HEK293 (cell line): ENCODE measurements around the gene AMD1.

Experiments used
- CTCF ChIA-PET: fragments of 350-600 bp; formaldehyde crosslinking; extraction: SDS; loops from one replicate; lab custom pipeline; 2021; ENCODE audit warnings: antibody characterized with exemption; lab: Yijun Ruan, JAX
- POLR2A ChIA-PET: fragments of 300-600 bp; formaldehyde crosslinking; extraction: SDS; loops from one replicate; lab custom pipeline; 2020; ENCODE audit warnings: antibody characterized with exemption, inconsistent platforms; lab: Yijun Ruan, JAX
- H3K27ac ChIP-seq: fragments of 200-500 bp; sonication (Bioruptor generic); 2 replicates; pipeline ENCODE4 v1.5.1; 2014; ENCODE audit warnings: low read depth, low read length, control low read depth, inconsistent platforms; ENCODE audit errors: extremely low read depth
- H3K36me3 ChIP-seq, 2 experiments: fragments of 200-500 bp in 1 of 2; sonication (Bioruptor generic) in 1 of 2; 1 replicate in 1 of 2; 2 replicates in 1 of 2; pipeline ENCODE4 v1.5.1; 2014 to 2017; ENCODE audit warnings: inconsistent platforms in 2 of 2, low read length in 2 of 2; ENCODE audit not compliant: control insufficient read depth in 2 of 2, insufficient read depth in 1 of 2
- H3K4me1 ChIP-seq: fragments of 200-500 bp; sonication (Bioruptor generic); 2 replicates; pipeline ENCODE4 v1.5.1; 2014; ENCODE audit warnings: mild to moderate bottlenecking, low read length, inconsistent platforms; ENCODE audit not compliant: control insufficient read depth, insufficient read depth
- H3K4me3 ChIP-seq: 2 replicates; pipeline ENCODE4 v1.5.1; 2011; ENCODE audit warnings: low read depth, mild to moderate bottlenecking, control low read depth, low read length, moderate library complexity
- H3K9me3 ChIP-seq: fragments of 200-500 bp; sonication (Bioruptor generic); 2 replicates; pipeline ENCODE4 v1.5.1; 2014; ENCODE audit warnings: low read depth, low read length, inconsistent platforms; ENCODE audit not compliant: control insufficient read depth, insufficient read depth
- KLF10 ChIP-seq: fragments of 450-650 bp; IDR thresholded peaks from 2 replicates; pipeline ENCODE4 v1.5.1; 2018; ENCODE audit warnings: missing biosample characterization, mild to moderate bottlenecking, missing genetic modification characterization
- KLF7 ChIP-seq: fragments of 450-650 bp; formaldehyde crosslinking; IDR thresholded peaks from 2 replicates; pipeline ENCODE4 v1.5.1; 2016; ENCODE audit warnings: missing biosample characterization, missing genetic modification characterization, borderline replicate concordance
- TCF7L2 ChIP-seq: IDR thresholded peaks from 2 replicates; pipeline ENCODE4 v1.6.1; 2011; ENCODE audit warnings: low read depth, mild to moderate bottlenecking, inconsistent platforms, low read length, moderate library complexity, borderline replicate concordance
- ZNF112 ChIP-seq: fragments of 450-650 bp; formaldehyde crosslinking; IDR thresholded peaks from 2 replicates; pipeline ENCODE4 v1.5.0; 2017; ENCODE audit warnings: missing biosample characterization, missing genetic modification characterization
- ZNF133 ChIP-seq: fragments of 450-650 bp; formaldehyde crosslinking; IDR thresholded peaks from 2 replicates; pipeline ENCODE4 v1.5.1; 2016; ENCODE audit warnings: missing biosample characterization, missing genetic modification characterization
- ZNF146 ChIP-seq: fragments of 450-650 bp; formaldehyde crosslinking; IDR thresholded peaks from 2 replicates; pipeline ENCODE4 v1.5.1; 2016; ENCODE audit warnings: missing biosample characterization, missing genetic modification characterization
- ZNF335 ChIP-seq: fragments of 450-650 bp; formaldehyde crosslinking; conservative IDR thresholded peaks from 2 replicates; pipeline ENCODE4 v1.5.1; 2016; ENCODE audit warnings: missing biosample characterization, missing genetic modification characterization
- ZNF354C ChIP-seq: fragments of 450-650 bp; formaldehyde crosslinking; IDR thresholded peaks from 2 replicates; pipeline ENCODE4 v1.5.1; 2016; ENCODE audit warnings: missing biosample characterization, missing genetic modification characterization, low read depth, borderline replicate concordance
- ZNF366 ChIP-seq: fragments of 450-650 bp; formaldehyde crosslinking; conservative IDR thresholded peaks from 2 replicates; pipeline ENCODE4 v1.5.1; 2016; ENCODE audit warnings: missing biosample characterization, missing genetic modification characterization
- ZNF473 ChIP-seq: fragments of 450-650 bp; formaldehyde crosslinking; IDR thresholded peaks from 2 replicates; pipeline ENCODE4 v1.5.1; 2017; ENCODE audit warnings: missing biosample characterization, missing genetic modification characterization
- ZNF501 ChIP-seq: fragments of 450-650 bp; formaldehyde crosslinking; IDR thresholded peaks from 2 replicates; pipeline ENCODE4 v1.5.1; 2016; ENCODE audit warnings: missing biosample characterization, missing genetic modification characterization
- ZNF510 ChIP-seq: fragments of 450-650 bp; formaldehyde crosslinking; IDR thresholded peaks from 2 replicates; pipeline ENCODE4 v1.5.1; 2018; ENCODE audit warnings: mild to moderate bottlenecking, missing genetic modification characterization, missing biosample characterization; ENCODE audit not compliant: insufficient replicate concordance
- ZNF558 ChIP-seq: fragments of 450-650 bp; formaldehyde crosslinking; IDR thresholded peaks from 2 replicates; pipeline ENCODE4 v1.5.1; 2016; ENCODE audit warnings: missing biosample characterization, missing genetic modification characterization
- ZNF776 ChIP-seq: fragments of 450-650 bp; formaldehyde crosslinking; IDR thresholded peaks from 2 replicates; pipeline ENCODE4 v1.5.0; 2017; ENCODE audit warnings: missing biosample characterization, missing genetic modification characterization, borderline replicate concordance
- ZSCAN16 ChIP-seq: fragments of 450-650 bp; formaldehyde crosslinking; IDR thresholded peaks from 2 replicates; pipeline ENCODE4 v1.5.1; 2016; ENCODE audit warnings: missing biosample characterization, missing genetic modification characterization
- TF ChIP-seq, protein P1 (sequence below): fragments of 450-650 bp; formaldehyde crosslinking; conservative IDR thresholded peaks from 2 replicates; pipeline ENCODE4 v1.5.1; 2016; ENCODE audit warnings: low read depth, missing biosample characterization, missing genetic modification characterization
- TF ChIP-seq, protein P2 (sequence below): fragments of 450-650 bp; formaldehyde crosslinking; IDR thresholded peaks from 2 replicates; pipeline ENCODE4 v1.5.1; 2017; ENCODE audit warnings: missing biosample characterization, missing genetic modification characterization
- TF ChIP-seq, protein P3 (sequence below): fragments of 450-650 bp; formaldehyde crosslinking; optimal IDR thresholded peaks from 2 replicates; pipeline ENCODE3; 2016; ENCODE audit warnings: missing biosample characterization, mild to moderate bottlenecking, missing genetic modification characterization

AMD1 gene

DNA sequence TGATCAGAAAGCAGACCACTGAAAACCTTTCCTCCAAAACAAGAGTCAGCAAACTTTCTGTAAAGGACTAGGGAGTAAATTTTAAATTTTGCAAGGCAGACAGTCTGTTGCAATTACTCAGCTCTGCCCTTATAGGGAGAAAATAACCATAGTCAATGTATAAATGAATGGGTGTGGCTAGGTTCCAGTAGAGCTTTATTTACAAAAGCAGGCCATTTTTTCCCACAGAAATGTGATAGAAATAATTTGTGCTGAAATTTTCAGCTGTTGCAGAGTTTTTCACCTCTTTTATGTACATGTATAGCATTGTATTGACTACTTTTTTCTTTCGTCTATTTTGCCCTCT is 7.7 kb downstream of the AMD1 start (continued):
- TF ChIP-seq ZNF510, result no peak

DNA sequence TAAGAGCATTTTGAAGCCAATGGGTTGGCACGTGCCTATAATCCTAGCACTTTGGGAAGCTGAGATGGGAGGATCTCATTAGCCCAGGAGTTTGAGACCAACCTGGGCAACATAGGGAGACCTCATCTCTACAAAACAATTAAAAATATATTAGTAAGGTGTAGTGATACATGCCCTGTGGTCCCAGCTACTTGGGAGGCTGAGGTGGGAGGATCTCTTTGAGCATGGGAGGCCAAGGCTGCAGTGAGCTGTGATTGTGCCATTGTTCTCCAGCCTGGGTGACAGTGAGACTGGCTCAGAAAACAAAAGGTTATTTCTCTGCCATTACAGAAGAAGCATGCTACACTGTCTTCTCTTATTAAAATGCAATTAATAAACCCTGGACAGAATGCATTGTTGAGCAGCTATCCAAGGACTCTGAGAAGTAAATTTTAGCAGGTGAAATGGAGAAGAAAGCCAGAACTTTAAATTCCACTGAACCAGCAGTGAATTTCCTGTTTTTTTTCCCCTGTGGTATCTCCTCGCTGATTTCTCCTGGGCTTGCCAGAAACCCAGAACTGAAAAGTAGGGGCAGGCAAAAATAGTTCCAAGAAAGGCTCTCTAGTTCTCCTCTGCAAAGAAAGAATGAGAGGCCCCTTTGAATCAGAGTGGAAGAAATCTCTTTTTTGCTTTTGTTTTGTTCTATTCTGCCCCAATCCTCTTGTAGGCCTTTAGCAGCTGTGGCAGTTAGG is 8.4 kb downstream of the AMD1 start:
- peaks cover 6 to 11% of the 10 kb centered on the region in 2 experiments; a peak in 2 of 3 replicates for H3K36me3 ChIP-seq
- TF ChIP-seq ZNF558 (tag by site-specific recombination) (no peak), ZNF473 (tag by site-specific recombination) (no peak), ZSCAN16 (tag by site-specific recombination) (no peak)
- TF ChIP-seq, all 188 proteins: peak for 0
- POLR2A ChIA-PET, result interaction anchor here (0.8 to 4.8 kb wide), 3 partner anchors 8 to 67 kb away, joined by 4 to 43 read pairs (median 7); partner anchors contain the start of genes AMD1 and CDK19
- Histone ChIP-seq H3K4me3 (no peak overlapping the region), H3K27ac (no peak overlapping the region), H3K9me3 (no peaks in the 10 kb centered on the region), H3K4me1 (peaks cover 31% of the 10 kb centered on the region)
- CTCF ChIA-PET, result interaction anchor here (0.5 to 1.8 kb wide), 6 partner anchors 8 to 1095 kb away, joined by 3 to 6 read pairs (median 4); no protein-coding TSS in a partner anchor

DNA sequence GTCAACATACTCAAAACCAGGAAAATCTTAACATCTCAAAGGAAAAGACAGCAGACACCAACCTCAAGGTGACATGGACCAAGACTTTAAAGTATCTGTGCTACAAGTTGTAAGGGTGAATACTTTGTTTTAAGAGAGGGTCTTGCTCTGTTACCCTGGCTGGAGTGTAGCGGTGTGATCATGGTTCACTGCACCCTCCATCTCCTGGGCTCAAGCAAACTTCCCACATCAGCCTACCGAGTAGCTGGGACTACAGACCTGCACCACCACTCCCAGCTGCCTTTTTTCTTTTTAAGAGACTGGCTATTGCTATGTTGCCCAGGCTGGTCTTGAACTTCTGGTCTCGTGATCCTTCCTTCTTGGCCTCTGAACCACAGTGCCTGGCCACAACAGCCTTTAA is 9.7 kb downstream of the AMD1 start:
- H3K36me3 ChIP-seq, result peaks cover 10 to 21% of the 10 kb centered on the region in 2 experiments; a peak in 2 of 3 replicates
- TF ChIP-seq KLF7 (no peak), ZNF776 (tag by site-specific recombination) (no peak), KLF10 (tag by site-specific recombination) (no peak), ZNF501 (no peak), ZNF133 (tag by site-specific recombination) (no peak), ZNF112 (no peak), ZNF354C (tag by site-specific recombination) (no peak), ZNF366 (tag by site-specific recombination) (no peak), ZNF146 (tag by site-specific recombination) (no peak), TCF7L2 (no peak), ZNF558 (tag by site-specific recombination) (no peak), ZNF335 (tag by site-specific recombination) (no peak)
- TF ChIP-seq, protein P1, sequence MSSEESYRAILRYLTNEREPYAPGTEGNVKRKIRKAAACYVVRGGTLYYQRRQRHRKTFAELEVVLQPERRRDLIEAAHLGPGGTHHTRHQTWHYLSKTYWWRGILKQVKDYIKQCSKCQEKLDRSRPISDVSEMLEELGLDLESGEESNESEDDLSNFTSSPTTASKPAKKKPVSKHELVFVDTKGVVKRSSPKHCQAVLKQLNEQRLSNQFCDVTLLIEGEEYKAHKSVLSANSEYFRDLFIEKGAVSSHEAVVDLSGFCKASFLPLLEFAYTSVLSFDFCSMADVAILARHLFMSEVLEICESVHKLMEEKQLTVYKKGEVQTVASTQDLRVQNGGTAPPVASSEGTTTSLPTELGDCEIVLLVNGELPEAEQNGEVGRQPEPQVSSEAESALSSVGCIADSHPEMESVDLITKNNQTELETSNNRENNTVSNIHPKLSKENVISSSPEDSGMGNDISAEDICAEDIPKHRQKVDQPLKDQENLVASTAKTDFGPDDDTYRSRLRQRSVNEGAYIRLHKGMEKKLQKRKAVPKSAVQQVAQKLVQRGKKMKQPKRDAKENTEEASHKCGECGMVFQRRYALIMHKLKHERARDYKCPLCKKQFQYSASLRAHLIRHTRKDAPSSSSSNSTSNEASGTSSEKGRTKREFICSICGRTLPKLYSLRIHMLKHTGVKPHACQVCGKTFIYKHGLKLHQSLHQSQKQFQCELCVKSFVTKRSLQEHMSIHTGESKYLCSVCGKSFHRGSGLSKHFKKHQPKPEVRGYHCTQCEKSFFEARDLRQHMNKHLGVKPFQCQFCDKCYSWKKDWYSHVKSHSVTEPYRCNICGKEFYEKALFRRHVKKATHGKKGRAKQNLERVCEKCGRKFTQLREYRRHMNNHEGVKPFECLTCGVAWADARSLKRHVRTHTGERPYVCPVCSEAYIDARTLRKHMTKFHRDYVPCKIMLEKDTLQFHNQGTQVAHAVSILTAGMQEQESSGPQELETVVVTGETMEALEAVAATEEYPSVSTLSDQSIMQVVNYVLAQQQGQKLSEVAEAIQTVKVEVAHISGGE (tag by site-specific recombination), result no peak
- TF ChIP-seq, protein P2, sequence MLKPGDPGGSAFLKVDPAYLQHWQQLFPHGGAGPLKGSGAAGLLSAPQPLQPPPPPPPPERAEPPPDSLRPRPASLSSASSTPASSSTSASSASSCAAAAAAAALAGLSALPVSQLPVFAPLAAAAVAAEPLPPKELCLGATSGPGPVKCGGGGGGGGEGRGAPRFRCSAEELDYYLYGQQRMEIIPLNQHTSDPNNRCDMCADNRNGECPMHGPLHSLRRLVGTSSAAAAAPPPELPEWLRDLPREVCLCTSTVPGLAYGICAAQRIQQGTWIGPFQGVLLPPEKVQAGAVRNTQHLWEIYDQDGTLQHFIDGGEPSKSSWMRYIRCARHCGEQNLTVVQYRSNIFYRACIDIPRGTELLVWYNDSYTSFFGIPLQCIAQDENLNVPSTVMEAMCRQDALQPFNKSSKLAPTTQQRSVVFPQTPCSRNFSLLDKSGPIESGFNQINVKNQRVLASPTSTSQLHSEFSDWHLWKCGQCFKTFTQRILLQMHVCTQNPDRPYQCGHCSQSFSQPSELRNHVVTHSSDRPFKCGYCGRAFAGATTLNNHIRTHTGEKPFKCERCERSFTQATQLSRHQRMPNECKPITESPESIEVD (tag by site-specific recombination), result no peak
- TF ChIP-seq, protein P3, sequence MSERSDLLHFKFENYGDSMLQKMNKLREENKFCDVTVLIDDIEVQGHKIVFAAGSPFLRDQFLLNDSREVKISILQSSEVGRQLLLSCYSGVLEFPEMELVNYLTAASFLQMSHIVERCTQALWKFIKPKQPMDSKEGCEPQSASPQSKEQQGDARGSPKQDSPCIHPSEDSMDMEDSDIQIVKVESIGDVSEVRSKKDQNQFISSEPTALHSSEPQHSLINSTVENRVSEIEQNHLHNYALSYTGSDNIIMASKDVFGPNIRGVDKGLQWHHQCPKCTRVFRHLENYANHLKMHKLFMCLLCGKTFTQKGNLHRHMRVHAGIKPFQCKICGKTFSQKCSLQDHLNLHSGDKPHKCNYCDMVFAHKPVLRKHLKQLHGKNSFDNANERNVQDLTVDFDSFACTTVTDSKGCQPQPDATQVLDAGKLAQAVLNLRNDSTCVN (tag by site-specific recombination), result no peak
- H3K4me3 ChIP-seq, result no peak overlapping the region
- no peak overlapping the region for H3K27ac ChIP-seq
- ChIA-PET POLR2A (interaction anchor here (4.8 kb wide), 1 partner anchor 9 kb away, joined by 43 read pairs; the partner anchor contains the start of gene AMD1), CTCF (no interaction called here)
- H3K9me3 ChIP-seq, result no peaks in the 10 kb centered on the region
- H3K4me1 ChIP-seq, result peaks cover 27% of the 10 kb centered on the region
